NT2/D1 (cell line): ENCODE measurements around the gene TMEM86B.
"Not testable (repeated sequence)": the region's sequence is repeated elsewhere in the genome, so short reads cannot be mapped to it uniquely, and the experiment has no call there.

Source experiments
- DNase-seq: peaks from one replicate; pipeline ENCODE4 v3.0.0-alpha.2; 2011; ENCODE audit warnings: low read depth, low spot score
- H3K27me3 ChIP-seq: 2 replicates; pipeline ENCODE4 v1.6.0; 2011; ENCODE audit warnings: mild to moderate bottlenecking; ENCODE audit not compliant: insufficient read length, insufficient read depth
- H3K36me3 ChIP-seq: 2 replicates; pipeline ENCODE4 v1.6.1; 2011; ENCODE audit warnings: mild to moderate bottlenecking, low read length, mixed read lengths; ENCODE audit not compliant: insufficient read depth, insufficient read length
- H3K4me1 ChIP-seq: 2 replicates; pipeline ENCODE4 v1.5.1; 2011; ENCODE audit not compliant: insufficient read depth, insufficient read length
- H3K4me3 ChIP-seq: 2 replicates; pipeline ENCODE4 v1.5.1; 2011; ENCODE audit warnings: low read depth; ENCODE audit not compliant: insufficient read length
- H3K9ac ChIP-seq: 2 replicates; pipeline ENCODE4 v1.6.0; 2011; ENCODE audit warnings: low read depth; ENCODE audit not compliant: insufficient read length
- H3K9me3 ChIP-seq: 2 replicates; pipeline ENCODE4 v1.5.1; 2011; ENCODE audit warnings: mild to moderate bottlenecking, low read length; ENCODE audit not compliant: insufficient read depth
- SUZ12 ChIP-seq: IDR thresholded peaks from 2 replicates; pipeline ENCODE4 v1.6.1; 2011; ENCODE audit not compliant: insufficient read length, insufficient read depth; ENCODE audit errors: extremely low read depth
- YY1 ChIP-seq: IDR thresholded peaks from 2 replicates; pipeline ENCODE4 v1.6.1; 2011; ENCODE audit not compliant: insufficient read length, insufficient read depth
- ZNF274 ChIP-seq: IDR thresholded peaks from 2 replicates; pipeline ENCODE4 v1.6.1; 2011; ENCODE audit warnings: mild to moderate bottlenecking, low read depth, low read length

Gene TMEM86B

DNA sequence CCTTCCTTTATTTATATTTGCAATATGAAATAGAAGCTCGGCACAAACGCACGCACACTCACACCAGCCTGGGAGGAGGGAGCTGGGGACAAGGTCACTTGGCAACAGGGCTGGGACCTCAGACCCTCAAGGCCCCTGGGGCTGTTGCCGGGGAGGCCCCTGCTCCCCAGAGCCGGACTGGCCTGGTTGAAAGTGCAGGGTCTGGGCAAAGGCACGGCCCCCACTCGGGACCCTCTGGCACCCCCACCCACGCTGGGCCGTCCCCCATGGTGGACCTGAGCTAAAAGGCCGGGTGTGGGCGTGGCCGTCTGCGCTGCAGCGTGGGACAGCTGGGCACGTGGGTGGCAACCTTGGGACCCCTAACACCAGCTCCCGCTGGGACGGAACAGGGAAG is 1.2 kb upstream of the TMEM86B start:
- no peaks in the 10 kb centered on the region for H3K9me3 ChIP-seq
- no peak overlapping the region for H3K4me3 ChIP-seq
- no peak for DNase-seq
- H3K4me1 ChIP-seq = no peaks in the 10 kb centered on the region
- H3K36me3 ChIP-seq = peaks cover 73% of the 10 kb centered on the region
- TF ChIP-seq SUZ12 = no peak
- H3K27me3 ChIP-seq = no peaks in the 10 kb centered on the region
- no peak overlapping the region for H3K9ac ChIP-seq

DNA sequence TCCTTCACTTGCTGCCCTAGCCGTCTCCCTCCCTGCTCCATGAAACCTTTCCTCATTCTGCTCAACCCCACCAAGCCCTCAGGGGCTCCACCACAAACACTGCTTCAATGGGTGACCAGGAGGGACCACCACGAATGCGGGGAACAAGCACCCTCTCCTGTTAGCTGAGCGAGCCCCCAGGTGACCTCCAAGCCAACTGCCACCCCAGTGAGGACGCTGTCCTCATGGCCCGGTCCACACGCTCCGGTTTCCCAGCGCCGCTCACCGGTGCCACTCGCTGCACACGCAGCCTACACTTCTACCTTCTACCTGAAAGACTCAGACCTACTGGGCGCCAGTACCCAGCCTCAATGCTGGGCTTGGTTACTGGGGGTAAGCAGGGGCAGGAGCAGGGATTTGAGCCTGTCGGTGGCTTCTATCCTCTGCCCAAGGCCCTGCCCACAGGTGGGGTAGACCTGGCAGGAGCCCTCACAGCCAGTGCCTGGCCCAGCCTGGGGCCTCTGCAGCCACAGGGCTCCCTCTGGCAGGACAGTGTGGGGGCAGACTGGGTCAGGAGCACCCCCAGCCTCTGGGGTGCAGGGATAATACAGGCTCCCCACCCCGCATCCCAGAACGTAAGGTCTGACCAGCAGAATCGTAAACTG is 704 bp upstream of the TMEM86B start:
- Histone ChIP-seq H3K4me1 (no peaks in the 10 kb centered on the region), H3K4me3 (no peak overlapping the region), H3K9ac (no peak overlapping the region), H3K27me3 (no peaks in the 10 kb centered on the region), H3K9me3 (no peaks in the 10 kb centered on the region), H3K36me3 (peaks cover 68% of the 10 kb centered on the region)
- no peak for DNase-seq
- TF ChIP-seq ZNF274 = no peak
- TF ChIP-seq YY1 = no peak
- no peak for TF ChIP-seq SUZ12

DNA sequence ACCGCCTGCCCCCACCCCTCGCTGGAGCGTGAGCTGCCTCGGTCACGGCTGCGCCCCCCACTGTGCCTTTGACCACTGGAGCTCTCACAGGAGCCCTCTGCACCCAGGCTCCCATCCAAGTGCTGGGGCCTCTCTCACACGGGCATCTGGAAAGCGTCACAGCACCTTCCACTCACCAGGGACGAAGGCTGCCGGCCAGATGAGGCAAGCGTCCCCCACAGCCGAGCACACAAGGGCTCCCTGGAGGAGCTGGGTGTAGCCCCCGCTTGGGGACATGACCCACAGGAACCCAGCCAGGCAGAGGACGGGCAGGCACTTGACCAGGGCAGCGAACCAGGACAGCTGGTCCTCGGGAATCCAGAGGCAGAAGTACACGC is 560 bp downstream of the TMEM86B start:
- Histone ChIP-seq H3K9me3 (no peaks in the 10 kb centered on the region), H3K9ac (no peak overlapping the region), H3K36me3 (peaks cover 74% of the 10 kb centered on the region), H3K4me1 (no peaks in the 10 kb centered on the region), H3K4me3 (no peak overlapping the region), H3K27me3 (no peaks in the 10 kb centered on the region)
- DNase-seq = no peak
- TF ChIP-seq YY1 (no peak), ZNF274 (no peak)

DNA sequence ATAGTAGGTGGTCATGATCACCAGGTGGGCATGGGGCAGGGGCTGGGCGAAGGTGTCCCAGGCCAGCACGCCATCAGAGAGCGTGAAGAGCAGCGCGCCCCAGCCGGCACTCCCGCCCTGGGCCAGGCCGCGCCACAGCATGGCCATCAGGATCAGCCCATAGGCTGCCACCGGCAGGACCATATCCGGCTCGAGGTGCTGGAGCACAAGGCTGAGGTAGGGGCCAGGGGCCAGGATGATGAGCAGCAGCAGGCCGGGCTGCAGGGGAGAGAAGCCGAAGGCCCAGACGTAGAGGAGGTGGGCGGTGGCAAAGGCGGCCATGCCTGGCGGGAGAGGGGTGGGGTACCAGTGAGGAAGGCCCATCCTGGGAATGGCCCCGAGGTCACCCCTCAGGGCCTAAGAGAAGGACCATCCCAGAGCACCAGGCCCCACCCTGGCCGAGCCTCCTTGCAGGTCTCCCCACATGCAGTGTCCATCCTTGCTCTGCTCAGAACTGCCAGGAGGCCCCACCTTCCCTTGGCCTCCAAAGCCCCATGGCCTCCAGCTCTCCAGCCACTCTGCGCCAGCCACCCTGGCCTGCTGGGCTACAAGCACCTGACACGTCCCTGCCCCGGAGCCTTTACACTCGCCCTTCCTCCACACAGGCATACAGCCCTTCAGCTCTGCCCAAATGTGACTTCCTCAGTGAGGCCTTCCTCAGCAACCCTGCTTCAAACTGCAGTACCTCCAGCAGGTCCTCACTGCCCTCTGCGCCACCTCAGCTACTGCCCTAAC is 1.1 kb downstream of the TMEM86B start:
- no peak for DNase-seq
- TF ChIP-seq YY1 = no peak
- TF ChIP-seq ZNF274 = no peak
- TF ChIP-seq SUZ12 = no peak
- Histone ChIP-seq H3K4me3 (no peak overlapping the region), H3K9ac (no peak overlapping the region), H3K4me1 (no peaks in the 10 kb centered on the region), H3K36me3 (peaks cover 72% of the 10 kb centered on the region), H3K9me3 (no peaks in the 10 kb centered on the region), H3K27me3 (no peaks in the 10 kb centered on the region)

DNA sequence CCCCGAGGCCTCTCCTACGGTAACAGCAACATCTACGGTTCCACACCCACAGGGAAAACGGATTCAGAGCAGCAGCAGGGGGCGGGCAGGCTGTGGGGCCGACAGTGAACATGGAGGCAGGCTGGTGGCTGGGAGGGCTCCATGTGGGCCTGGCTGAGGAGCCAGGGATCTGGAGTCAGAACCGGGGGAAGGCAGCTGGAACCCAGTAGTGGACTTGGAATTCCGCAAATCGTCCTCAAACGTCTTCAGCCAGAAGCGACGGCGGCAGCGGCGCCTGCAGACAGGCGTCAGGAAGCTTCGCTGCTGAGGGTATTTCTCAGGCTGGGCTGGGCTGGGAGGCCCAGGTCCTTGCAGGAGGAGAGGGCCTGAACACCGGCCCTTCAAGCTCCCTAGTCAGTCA is 1.8 kb downstream of the TMEM86B start:
- Histone ChIP-seq H3K9me3 (no peaks in the 10 kb centered on the region), H3K27me3 (no peaks in the 10 kb centered on the region), H3K9ac (no peak overlapping the region), H3K36me3 (peaks cover 65% of the 10 kb centered on the region), H3K4me1 (no peaks in the 10 kb centered on the region), H3K4me3 (no peak overlapping the region)
- DNase-seq = no peak
- TF ChIP-seq YY1 (no peak), ZNF274 (no peak), SUZ12 (no peak)

DNA sequence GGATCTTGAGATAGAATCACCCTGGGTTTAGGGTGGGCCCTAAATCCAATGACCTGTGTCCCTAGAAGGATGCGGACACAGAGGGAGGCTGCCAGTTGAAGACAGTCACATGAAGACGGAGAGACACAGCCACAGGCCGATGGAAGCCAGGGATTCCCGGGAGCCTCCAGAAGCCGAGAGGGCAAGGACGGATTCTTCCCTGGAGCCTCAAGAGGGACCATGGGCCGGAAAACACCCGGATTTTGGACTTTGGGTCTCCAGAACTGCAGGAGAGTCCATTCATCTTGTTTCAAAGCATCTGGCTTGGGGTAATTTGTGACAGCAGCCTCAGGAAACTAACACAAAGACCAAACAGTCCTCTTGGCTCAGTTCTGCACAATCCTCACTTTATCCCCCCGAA is 2.3 kb downstream of the TMEM86B start:
- no peaks in the 10 kb centered on the region for H3K4me1 ChIP-seq
- no peaks in the 10 kb centered on the region for H3K9me3 ChIP-seq
- H3K9ac ChIP-seq = no peak overlapping the region
- no peak overlapping the region for H3K4me3 ChIP-seq
- H3K27me3 ChIP-seq = no peaks in the 10 kb centered on the region
- no peak for TF ChIP-seq ZNF274
- no peak for TF ChIP-seq YY1
- TF ChIP-seq SUZ12 = no peak
- DNase-seq = no peak
- H3K36me3 ChIP-seq = peaks cover 60% of the 10 kb centered on the region

DNA sequence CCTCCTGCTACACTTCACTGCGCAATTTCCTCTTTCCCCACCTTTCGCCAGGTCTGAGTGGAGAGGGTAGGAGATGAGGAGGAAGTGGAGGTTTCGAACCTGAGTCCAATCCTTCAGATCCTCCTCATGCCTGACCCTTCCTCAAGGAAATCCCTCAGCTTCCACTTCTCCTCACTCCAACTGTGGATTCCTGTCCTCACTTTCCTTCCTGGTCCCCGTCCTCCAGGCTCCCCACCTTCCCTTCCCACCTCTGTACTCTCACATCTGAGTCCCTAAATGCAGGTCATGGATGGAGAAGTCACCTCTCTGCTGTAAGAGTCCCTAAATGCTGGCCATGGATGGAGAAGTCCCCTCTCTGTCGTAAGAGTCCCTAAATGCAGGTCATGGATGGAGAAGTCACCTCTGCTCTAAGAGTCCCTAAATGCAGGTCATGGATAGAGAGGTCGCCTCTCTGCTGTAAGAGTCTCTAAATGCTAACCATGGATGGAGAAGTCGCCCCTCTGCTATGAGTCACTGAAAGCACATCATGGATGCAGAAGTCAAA is 3.1 kb downstream of the TMEM86B start:
- peaks cover 55% of the 10 kb centered on the region for H3K36me3 ChIP-seq
- no peaks in the 10 kb centered on the region for H3K4me1 ChIP-seq
- H3K9ac ChIP-seq = no peak overlapping the region
- H3K27me3 ChIP-seq = no peaks in the 10 kb centered on the region
- no peak for TF ChIP-seq YY1
- no peak for TF ChIP-seq ZNF274
- TF ChIP-seq SUZ12 = no peak
- DNase-seq = no peak
- H3K9me3 ChIP-seq = peaks cover 7% of the 10 kb centered on the region; the same call in 1 of the 2 replicates
- no peak overlapping the region for H3K4me3 ChIP-seq

DNA sequence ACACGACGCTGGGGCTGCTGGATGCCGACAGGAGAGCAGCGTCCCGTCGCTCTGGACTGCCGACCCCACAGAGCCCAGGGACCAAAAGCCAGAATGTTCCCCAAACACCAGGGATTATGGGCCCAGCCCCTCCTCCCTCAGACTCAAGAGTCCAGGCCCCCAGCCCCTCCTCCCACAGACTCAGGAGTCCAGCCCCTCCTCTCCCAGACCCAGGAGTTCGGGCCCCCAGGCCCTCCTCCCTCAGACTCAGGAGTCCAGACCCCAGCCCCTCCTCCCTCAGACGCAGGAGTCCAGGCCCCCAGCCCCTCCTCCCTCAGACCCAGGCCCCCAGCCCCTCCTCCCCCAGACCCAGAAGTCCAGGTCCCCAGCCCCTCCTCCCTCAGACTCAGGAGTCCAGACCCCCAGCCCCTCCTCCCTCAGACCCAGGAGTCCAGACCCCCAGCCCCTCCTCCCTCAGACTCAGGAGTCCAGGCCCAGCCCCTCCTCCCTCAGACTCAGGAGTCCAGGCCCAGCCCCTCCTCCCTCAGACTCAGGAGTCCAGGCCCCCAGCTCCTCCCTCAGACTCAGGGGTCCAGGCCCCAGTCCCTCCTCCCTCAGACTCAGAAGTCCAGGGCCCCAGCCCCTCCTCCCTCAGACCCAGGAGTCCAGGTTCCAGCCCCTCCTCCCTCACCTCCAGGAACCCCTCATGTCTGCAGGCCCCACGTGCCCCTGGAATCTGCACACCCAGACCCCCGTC is 3.7 kb downstream of the TMEM86B start:
- DNase-seq, H3K4me3 ChIP-seq, H3K4me1 ChIP-seq, H3K9ac ChIP-seq, H3K27me3 ChIP-seq: not testable (repeated sequence)
- peaks cover 13% of the 10 kb centered on the region; the same call in 1 of the 2 replicates for H3K9me3 ChIP-seq
- H3K36me3 ChIP-seq = peaks cover 48% of the 10 kb centered on the region
